Activated T-helper 2 cell treated with anti-CD3 and anti-CD28 coated beads, Interferon-gamma antibody, Interleukin-2, Interleukin-4, amounts not matched to agents 10 μg/mL and 5 μg/mL and 100 μg/mL, durations not matched to agents 14 hours and 24 hours and 36 hours (primary cell): ENCODE data around the gene PAPOLG. TPM values are rescaled to one million over a fixed set of nuclear protein-coding genes. Genes with fewer than 3 reads are reported as not detected.

Experiments
- DNase-seq: peaks from one replicate; pipeline ENCODE4 v3.0.0; 2021; ENCODE audit warnings: low spot score
- H3K27ac Mint-ChIP-seq: one replicate; pipeline ENCODE4 v1.8.0; 2021; ENCODE audit warnings: mixed read lengths
- H3K27me3 Mint-ChIP-seq: one replicate; pipeline ENCODE4 v1.8.0; 2021; ENCODE audit warnings: low read depth, mixed read lengths
- H3K36me3 Mint-ChIP-seq: one replicate; pipeline ENCODE4 v1.8.0; 2021; ENCODE audit warnings: low read depth, mixed read lengths
- H3K4me1 Mint-ChIP-seq: one replicate; pipeline ENCODE4 v1.8.0; 2021; ENCODE audit warnings: low read depth, mixed read lengths
- H3K4me3 Mint-ChIP-seq: one replicate; pipeline ENCODE4 v1.8.0; 2021; ENCODE audit warnings: low read depth, mild to moderate bottlenecking, moderate library complexity, mixed read lengths
- H3K9me3 Mint-ChIP-seq: one replicate; pipeline ENCODE4 v1.8.0; 2021; ENCODE audit warnings: mixed read lengths
- intact Hi-C: fragments of 100-400 bp; cut with micrococcal nuclease; formaldehyde crosslinking; loops from one replicate; pipeline ENCODE4 v1.15.1; 2023
- total RNA-seq: library from RNA; stranded (reverse); gene quantifications from 2 replicates; pipeline ENCODE4 v1.2.3, GENCODE V29; 2022

Gene PAPOLG
- total RNA-seq, 1 donor from 2014 or later, result 20.4 TPM

DNA sequence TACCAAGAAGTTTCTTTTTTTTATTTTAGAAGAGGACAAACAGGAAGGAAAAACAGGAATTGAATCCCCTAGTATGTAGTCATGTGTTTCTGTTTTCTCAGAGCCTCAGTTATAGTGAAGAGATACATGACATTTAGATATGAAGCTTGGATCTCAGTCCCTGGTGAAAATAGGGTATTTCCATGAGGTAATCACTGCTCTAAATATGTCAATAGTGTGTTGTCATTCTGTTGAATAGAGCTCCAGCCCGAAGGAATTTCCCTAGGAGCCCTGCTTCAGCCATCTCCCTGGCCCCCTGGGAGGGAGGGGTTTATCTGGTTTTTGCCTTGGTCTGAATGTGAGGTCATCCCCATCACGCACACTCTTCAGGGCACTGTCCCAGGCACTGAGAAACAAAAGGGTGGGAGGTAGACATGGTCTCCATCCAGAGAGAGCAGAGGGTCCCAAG lies 78.2 kb downstream of the PAPOLG start:
- Mint-ChIP-seq H3K27me3 (no peaks in the 10 kb centered on the region), H3K9me3 (no peaks in the 10 kb centered on the region), H3K4me1 (peaks cover 19% of the 10 kb centered on the region), H3K4me3 (no peak overlapping the region), H3K36me3 (no peaks in the 10 kb centered on the region), H3K27ac (peak overlapping the region; percentile 47)
- intact Hi-C loops, result loop anchor here (1.0 kb wide), 1 partner anchor 38 kb away; no protein-coding TSS in a partner anchor
- DNase-seq, result no peak

DNA sequence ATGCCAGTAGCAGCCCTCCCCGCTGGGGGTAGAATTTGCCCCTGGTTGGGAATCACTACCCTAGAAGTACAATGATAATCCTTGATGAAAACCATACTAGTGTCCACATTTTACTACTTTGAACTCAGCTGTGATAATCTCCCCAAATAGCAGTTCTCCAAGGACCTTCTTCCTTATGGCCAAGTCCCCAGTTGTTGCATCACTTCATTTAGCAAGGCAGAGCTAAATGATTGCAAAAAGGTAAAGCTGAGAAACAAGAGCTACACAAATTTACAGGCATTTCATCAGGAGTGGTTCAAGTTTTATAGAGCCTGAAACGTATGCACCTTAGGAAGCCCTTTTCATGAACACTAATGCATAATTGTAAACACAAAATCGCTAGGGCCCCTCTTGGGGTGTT lies 80.4 kb downstream of the PAPOLG start:
- intact Hi-C loops, result no loop called here
- no peak for DNase-seq
- Mint-ChIP-seq H3K9me3 (no peaks in the 10 kb centered on the region), H3K27me3 (no peaks in the 10 kb centered on the region), H3K27ac (no peak overlapping the region), H3K4me1 (peaks cover 27% of the 10 kb centered on the region), H3K36me3 (no peaks in the 10 kb centered on the region), H3K4me3 (no peak overlapping the region)

DNA sequence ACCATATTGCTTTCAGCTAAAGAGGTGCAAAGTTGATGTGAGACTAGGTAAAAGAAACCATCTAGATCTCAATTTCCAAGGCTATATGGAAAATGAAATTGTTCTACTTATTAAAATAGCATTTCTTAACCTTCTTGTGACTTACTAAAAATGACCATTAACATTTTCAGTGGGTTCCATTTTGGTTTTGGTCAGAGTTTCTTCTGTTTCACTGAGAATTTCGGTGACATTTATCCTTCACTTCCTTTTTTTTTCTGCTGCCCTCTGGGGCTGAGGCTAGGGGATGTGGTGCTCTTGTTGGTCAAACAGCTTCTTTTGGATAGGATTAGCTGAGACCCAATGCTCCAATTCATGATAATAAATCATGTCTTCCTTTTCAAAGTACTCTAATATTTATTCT lies 81.1 kb downstream of the PAPOLG start:
- H3K27me3 Mint-ChIP-seq, result no peaks in the 10 kb centered on the region
- no peak overlapping the region for H3K4me3 Mint-ChIP-seq
- DNase-seq, result no peak
- no peak overlapping the region for H3K27ac Mint-ChIP-seq
- H3K9me3 Mint-ChIP-seq, result no peaks in the 10 kb centered on the region
- intact Hi-C loops, result no loop called here
- H3K36me3 Mint-ChIP-seq, result no peaks in the 10 kb centered on the region
- peaks cover 27% of the 10 kb centered on the region for H3K4me1 Mint-ChIP-seq

DNA sequence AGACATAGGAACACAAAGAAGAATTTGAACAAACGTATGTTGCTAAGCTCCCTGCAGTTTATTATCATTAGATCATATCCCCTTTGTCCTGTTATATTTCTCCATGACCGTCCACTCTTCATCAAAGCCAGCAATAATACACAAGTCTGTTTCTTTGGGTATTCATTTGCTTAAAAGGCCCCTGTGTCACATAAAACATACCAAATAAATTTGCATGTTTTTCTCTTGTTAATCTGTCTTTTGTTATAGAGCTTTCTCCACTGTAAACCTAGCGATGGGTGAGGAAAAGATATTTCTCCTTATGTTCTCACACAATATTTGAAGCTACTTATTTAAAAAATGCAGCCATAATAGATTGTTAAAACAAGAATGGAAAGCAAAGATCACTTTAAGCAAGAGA lies 82.4 kb downstream of the PAPOLG start:
- Mint-ChIP-seq H3K9me3 (no peaks in the 10 kb centered on the region), H3K4me3 (no peak overlapping the region), H3K27ac (no peak overlapping the region), H3K36me3 (no peaks in the 10 kb centered on the region), H3K4me1 (peaks cover 20% of the 10 kb centered on the region), H3K27me3 (no peaks in the 10 kb centered on the region)
- intact Hi-C loops, result no loop called here
- no peak for DNase-seq

DNA sequence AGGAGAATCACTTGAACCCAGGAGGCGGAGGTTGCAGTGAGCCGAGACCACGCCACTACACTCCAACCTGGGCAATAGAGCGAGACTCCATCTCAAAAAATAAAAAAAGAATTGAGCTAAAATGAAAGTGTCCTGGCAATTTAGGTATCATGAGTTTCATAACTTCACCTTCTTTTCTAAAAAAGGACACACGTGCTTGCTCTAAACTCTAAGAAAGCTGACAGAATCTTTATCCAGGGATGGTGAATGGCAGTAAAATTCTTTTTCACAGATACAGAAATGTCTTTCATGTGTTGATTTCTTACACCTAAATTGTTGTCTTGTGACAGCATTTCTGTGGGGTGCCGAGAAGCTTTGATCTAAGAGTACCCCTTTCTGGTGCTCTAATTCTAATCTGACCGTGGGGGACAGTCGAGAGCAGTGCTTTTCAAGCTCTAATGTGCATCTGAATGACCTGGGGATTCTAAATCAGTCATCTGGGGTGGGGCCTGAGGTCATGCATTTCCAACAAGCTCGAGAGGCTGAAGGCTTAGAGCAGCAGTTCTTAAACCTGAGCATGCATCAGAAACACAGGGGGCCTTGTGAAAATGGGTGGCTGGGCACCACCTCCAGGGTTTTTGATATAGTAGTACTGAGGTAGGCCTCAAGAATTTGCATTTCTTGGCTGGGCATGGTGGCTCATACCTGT lies 83.2 kb downstream of the PAPOLG start:
- Mint-ChIP-seq H3K36me3 (no peaks in the 10 kb centered on the region), H3K4me3 (no peak overlapping the region), H3K27me3 (no peaks in the 10 kb centered on the region), H3K9me3 (no peaks in the 10 kb centered on the region), H3K4me1 (peaks cover 22% of the 10 kb centered on the region), H3K27ac (no peak overlapping the region)
- intact Hi-C loops, result no loop called here
- no peak for DNase-seq

DNA sequence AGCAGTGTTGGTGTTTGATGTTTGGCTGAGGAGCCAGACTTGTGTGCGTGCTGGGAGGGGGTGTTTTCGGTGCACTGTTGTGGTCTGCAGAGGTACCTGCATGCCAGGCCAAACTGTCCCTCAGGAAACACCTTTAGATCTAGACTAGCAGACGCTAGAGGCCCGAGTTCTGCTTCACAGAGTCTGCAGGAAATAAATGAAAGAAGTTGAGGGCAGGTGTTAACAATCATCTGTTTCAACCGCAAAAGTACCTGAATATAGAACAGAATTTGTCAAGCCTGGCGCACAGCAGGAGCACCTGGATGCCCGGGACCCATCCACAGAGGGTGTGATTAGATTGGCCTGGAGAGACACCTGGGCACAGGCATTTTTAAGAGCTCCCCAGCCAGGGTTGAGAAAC lies 84.8 kb downstream of the PAPOLG start:
- Mint-ChIP-seq H3K27ac (no peak overlapping the region), H3K4me1 (peaks cover 18% of the 10 kb centered on the region), H3K9me3 (no peaks in the 10 kb centered on the region), H3K36me3 (no peaks in the 10 kb centered on the region), H3K4me3 (no peak overlapping the region), H3K27me3 (no peaks in the 10 kb centered on the region)
- DNase-seq, result no peak
- intact Hi-C loops, result no loop called here

DNA sequence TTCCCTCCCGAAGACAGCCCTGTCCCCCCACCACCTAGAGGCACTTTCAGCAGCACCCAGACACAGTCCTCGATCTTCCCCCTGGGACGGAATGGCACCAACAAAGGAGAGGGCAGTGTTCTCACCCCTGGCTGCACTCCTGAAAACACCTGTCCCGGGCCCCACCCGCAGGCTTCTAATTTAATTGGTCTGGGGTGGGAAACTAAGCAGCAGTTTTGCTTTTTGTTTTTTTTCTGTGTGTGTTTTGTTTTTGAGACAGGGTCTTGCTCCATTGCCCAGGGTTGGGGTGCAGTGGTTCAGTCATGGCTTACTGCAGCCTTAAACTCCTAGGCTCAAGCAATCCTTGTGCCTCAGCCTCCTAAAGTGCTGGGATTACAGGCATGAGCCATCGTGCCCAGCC lies 86.9 kb downstream of the PAPOLG start:
- DNase-seq, result no peak
- Mint-ChIP-seq H3K4me3 (no peak overlapping the region), H3K9me3 (no peaks in the 10 kb centered on the region), H3K4me1 (peaks cover 16% of the 10 kb centered on the region), H3K27ac (no peak overlapping the region), H3K36me3 (no peaks in the 10 kb centered on the region), H3K27me3 (no peaks in the 10 kb centered on the region)
- intact Hi-C loops, result no loop called here

DNA sequence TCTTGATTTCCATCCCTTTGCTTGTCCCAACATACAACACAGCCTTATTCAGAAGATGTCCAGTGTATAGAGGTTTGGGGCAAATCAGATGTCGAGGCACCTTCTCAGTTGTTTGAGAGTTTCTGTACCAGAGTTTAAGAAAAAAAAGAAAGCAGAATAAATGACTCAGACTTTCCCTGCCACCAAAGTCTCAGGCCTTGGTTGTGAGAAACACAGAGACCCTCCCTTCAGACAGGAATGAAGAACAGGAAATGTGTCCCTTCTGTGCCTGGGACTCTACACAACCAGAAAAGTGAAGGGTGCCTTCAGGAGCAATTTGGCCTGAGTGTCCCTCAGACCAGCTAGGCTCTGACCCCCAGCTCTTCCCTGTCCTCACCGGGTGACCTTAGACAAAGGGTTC lies 88.0 kb downstream of the PAPOLG start:
- no peak overlapping the region for H3K27ac Mint-ChIP-seq
- no peaks in the 10 kb centered on the region for H3K36me3 Mint-ChIP-seq
- intact Hi-C loops, result no loop called here
- H3K4me1 Mint-ChIP-seq, result peaks cover 16% of the 10 kb centered on the region
- no peaks in the 10 kb centered on the region for H3K27me3 Mint-ChIP-seq
- H3K4me3 Mint-ChIP-seq, result no peak overlapping the region
- no peak for DNase-seq
- H3K9me3 Mint-ChIP-seq, result no peaks in the 10 kb centered on the region

DNA sequence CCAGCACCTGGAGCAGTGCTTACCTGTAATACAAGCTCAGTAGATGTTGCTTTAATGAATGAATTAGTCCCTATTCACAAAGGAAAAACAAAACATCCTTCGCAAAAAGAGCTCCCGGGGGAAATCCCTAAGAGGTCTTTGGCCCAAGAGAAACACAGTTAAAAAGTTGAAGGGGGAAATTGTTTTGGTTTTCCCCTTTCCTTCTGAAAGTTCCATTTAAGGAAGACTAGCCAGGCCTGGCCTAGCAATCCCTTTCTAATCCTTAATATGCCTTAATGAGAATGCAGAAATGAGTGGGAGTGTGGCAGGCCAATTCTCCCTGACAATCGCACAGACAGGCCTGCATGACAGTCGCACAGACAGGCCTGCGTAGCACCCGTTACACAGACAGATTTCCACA lies 91.8 kb downstream of the PAPOLG start:
- intact Hi-C loops, result no loop called here
- Mint-ChIP-seq H3K4me1 (peaks cover 10% of the 10 kb centered on the region), H3K27me3 (no peaks in the 10 kb centered on the region), H3K27ac (no peak overlapping the region), H3K4me3 (no peak overlapping the region), H3K9me3 (no peaks in the 10 kb centered on the region), H3K36me3 (no peaks in the 10 kb centered on the region)
- no peak for DNase-seq

Other genes with a start within 250 kb of the PAPOLG start
- 0.21 TPM in 2 replicates for gene BCL11A, start 202.6 kb upstream of the PAPOLG start, total RNA-seq
- 118 and 123 TPM in 2 replicates for gene REL, start 125.3 kb downstream of the PAPOLG start, total RNA-seq